Esophagus (tissue), 2 donors: ENCODE results near the gene ANO3. TPM values are rescaled to one million over a fixed set of nuclear protein-coding genes. Genes with fewer than 3 reads are reported as not detected.

Source experiments
- H3K27ac ChIP-seq, 2 donors: one replicate each; pipeline ENCODE4 v1.5.1; 2013; ENCODE audit warnings: low read depth in 2 of 2, mild to moderate bottlenecking in 2 of 2, inconsistent platforms in 1 of 2, low read length in 1 of 2, moderate library complexity in 1 of 2
- H3K27me3 ChIP-seq, 2 donors: one replicate each; pipeline ENCODE4 v1.6.1; 2013; ENCODE audit warnings: low read length in 2 of 2, control low read depth in 1 of 2, mild to moderate bottlenecking in 1 of 2; ENCODE audit not compliant: insufficient read depth in 2 of 2, control insufficient read depth in 1 of 2
- H3K36me3 ChIP-seq, 2 donors: one replicate each; pipeline ENCODE4 v1.6.1; 2013; ENCODE audit warnings: low read length in 1 of 2; ENCODE audit not compliant: control insufficient read depth in 2 of 2, insufficient read depth in 2 of 2
- H3K4me1 ChIP-seq, 2 donors: one replicate each; pipeline ENCODE4 v1.6.1; 2013; ENCODE audit warnings: low read length in 1 of 2; ENCODE audit not compliant: control insufficient read depth in 2 of 2, insufficient read depth in 2 of 2
- H3K4me3 ChIP-seq, 2 donors: one replicate each; pipeline ENCODE4 v1.5.1; 2013; ENCODE audit warnings: low read length in 2 of 2, mild to moderate bottlenecking in 2 of 2, low read depth in 1 of 2, moderate library complexity in 1 of 2
- H3K9me3 ChIP-seq, 2 donors: one replicate each; pipeline ENCODE4 v1.6.1; 2013; ENCODE audit warnings: mild to moderate bottlenecking in 2 of 2, low read depth in 1 of 2, low read length in 1 of 2, moderate library complexity in 1 of 2; ENCODE audit not compliant: control insufficient read depth in 2 of 2, insufficient read depth in 1 of 2
- WGBS, 2 donors: extraction: QIAGEN DNeasy Blood & Tissue Kit; methylation state at CpG; one replicate each; pipeline ENCODE4 v1.1.7; 2013; 5-methylcytosine and 5-hydroxymethylcytosine counted together
- polyA plus RNA-seq, 2 donors: library from polyadenylated mRNA; stranded (reverse); fragments of 200-250 nt; gene quantifications; one replicate each; pipeline ENCODE4 v1.2.3, GENCODE V29; 2013
- donor health status: healthy with polysubstance abuse.
- donor health status: Bipolar disorder and iron deficiency.

Gene ANO3
- polyA plus RNA-seq, 2 donors: 0.01 TPM; not detected in 1

GRCh38 chr11:26553182-26553581 lies 221.3 kb downstream of the ANO3 start:
- no peaks in the 10 kb centered on the region for H3K9me3 ChIP-seq
- H3K27me3 ChIP-seq: no peaks in the 10 kb centered on the region
- H3K4me1 ChIP-seq: no peaks in the 10 kb centered on the region
- no peak overlapping the region for H3K27ac ChIP-seq
- H3K36me3 ChIP-seq: no peaks in the 10 kb centered on the region
- WGBS, 2 donors: 69% methylated on average over 2 of the region's 2 CpGs
- no peak overlapping the region for H3K4me3 ChIP-seq

GRCh38 chr11:26554455-26554854 lies 222.5 kb downstream of the ANO3 start:
- H3K4me1 ChIP-seq: no peaks in the 10 kb centered on the region
- no peak overlapping the region for H3K27ac ChIP-seq
- no peaks in the 10 kb centered on the region for H3K36me3 ChIP-seq
- 77 to 85% methylated on average over 5 of the region's 5 CpGs for WGBS, 2 donors
- no peaks in the 10 kb centered on the region for H3K9me3 ChIP-seq
- H3K27me3 ChIP-seq: no peaks in the 10 kb centered on the region
- H3K4me3 ChIP-seq: no peak overlapping the region

DNA sequence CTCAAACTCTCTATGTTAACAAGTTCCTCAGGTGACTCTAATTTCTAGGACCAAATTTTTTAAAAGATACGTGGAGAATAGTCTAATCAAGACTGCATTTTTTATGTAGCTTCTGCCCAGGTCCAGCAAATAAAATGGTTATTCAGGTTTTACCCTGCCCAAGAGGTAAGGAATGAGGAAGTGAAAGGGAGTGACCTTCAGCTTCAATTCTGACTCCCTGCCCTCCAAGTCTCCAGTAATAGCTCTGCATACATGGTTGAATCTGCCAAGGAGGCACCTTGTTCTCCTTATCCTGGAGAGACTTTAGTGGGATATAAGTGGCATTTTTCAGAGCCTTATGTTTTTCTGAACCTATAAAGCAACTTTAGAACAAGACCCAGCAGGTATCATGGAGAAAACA lies 224.7 kb downstream of the ANO3 start:
- 66 to 79% methylated on average over 1 of the region's 1 CpG for WGBS, 2 donors

GRCh38 chr11:26557666-26558065 lies 225.7 kb downstream of the ANO3 start:
- Histone ChIP-seq H3K27me3 (no peaks in the 10 kb centered on the region), H3K4me1 (no peaks in the 10 kb centered on the region), H3K36me3 (no peaks in the 10 kb centered on the region), H3K27ac (no peak overlapping the region), H3K4me3 (no peak overlapping the region), H3K9me3 (no peaks in the 10 kb centered on the region)
- 56% methylated on average over 3 of the region's 3 CpGs for WGBS, 2 donors

More for the DNA sequence above, 224.7 kb downstream of the ANO3 start:
- Histone ChIP-seq H3K27me3 (no peaks in the 10 kb centered on the region), H3K4me1 (no peaks in the 10 kb centered on the region), H3K27ac (no peak overlapping the region), H3K36me3 (no peaks in the 10 kb centered on the region), H3K4me3 (no peak overlapping the region), H3K9me3 (no peaks in the 10 kb centered on the region)

DNA sequence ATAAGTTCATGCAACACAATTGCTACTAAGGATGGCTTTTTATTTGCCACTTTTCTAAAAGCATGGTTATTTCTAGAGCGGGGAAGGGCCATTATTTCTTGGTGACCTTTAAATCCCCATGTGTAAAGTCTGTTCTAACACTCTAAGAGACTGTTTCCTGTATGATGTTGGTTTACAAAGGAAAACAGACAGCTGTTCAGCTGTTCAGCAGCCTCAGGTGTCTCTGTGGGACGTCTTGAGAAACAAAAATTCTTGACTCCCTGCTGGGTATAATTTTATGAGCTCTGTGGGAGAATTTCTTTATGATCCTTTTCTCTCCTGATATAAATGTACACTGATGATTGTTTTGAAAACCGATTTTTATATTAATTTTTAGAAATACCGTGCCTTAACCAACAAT lies 226.3 kb downstream of the ANO3 start:
- H3K27me3 ChIP-seq: no peaks in the 10 kb centered on the region
- H3K27ac ChIP-seq: no peak overlapping the region
- no peak overlapping the region for H3K4me3 ChIP-seq
- 61 to 69% methylated on average over 4 of the region's 4 CpGs for WGBS, 2 donors
- no peaks in the 10 kb centered on the region for H3K36me3 ChIP-seq
- no peaks in the 10 kb centered on the region for H3K9me3 ChIP-seq
- H3K4me1 ChIP-seq: no peaks in the 10 kb centered on the region

DNA sequence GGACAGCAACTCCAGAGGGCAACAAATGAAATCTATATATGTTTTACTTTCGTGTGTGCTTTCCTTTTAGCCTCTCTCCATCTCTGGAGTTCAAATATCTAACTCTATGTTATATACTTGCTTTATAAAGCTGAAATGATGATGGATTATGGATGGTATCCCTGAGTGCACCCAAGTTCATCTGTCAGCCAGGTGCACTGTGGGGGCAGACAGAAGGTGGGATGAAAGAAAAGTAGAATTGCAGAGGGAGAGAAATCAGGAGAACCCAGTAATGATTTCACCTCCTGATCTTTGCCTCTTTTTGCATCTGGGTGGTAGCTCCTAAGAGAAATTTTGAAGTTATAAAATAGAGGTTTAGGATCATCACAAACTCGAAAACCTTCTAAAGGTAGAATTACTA lies 237.7 kb downstream of the ANO3 start:
- Histone ChIP-seq H3K27me3 (no peaks in the 10 kb centered on the region), H3K4me1 (no peaks in the 10 kb centered on the region), H3K27ac (no peak overlapping the region), H3K4me3 (no peak overlapping the region), H3K36me3 (no peaks in the 10 kb centered on the region), H3K9me3 (no peaks in the 10 kb centered on the region)
- WGBS, 2 donors: 68 to 77% methylated on average over 2 of the region's 2 CpGs

DNA sequence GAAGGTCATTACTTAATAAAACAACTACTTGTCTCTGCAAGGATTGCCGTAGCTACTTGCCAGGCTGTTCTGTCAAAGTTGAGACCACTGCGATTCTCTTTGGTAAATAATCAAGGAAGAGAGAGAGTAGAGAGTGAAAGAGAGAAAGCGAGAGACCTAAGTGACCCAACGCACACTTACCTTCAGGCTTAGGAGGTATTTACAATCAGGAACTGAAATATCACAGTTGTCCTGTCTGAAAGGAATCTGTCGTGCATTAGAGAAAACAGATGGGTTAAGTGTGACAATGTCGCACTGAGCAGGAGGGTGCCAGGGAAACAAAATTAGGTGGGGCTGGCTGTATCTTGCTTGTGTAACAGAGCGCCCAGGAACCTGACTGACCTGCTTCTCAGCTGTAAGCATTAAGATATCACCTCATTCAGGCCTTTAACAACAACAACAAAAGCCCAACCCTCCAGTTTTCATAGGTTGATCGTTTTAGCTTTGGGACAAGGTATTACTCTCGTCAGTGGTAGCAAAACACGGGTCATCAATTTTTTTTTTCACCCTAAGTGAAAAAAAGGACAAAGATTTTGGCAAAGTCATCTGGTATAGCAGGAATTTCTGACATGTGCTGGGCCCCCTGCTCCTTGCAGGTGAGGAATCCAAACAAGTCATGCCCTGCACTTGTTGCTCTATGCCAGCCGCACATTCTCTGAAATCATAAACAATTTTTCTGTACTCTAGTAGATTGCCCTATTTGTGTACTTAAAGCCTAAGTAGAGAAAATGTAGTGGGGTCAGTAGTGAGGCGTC lies 240.1 kb downstream of the ANO3 start, which contains the start of gene MUC15:
Gene MUC15, minus strand, starts transcription at position 403 of the 794 bp plus-strand sequence. CDS start 5,169 bp downstream, outside the sequence.
- Histone ChIP-seq H3K27ac (peak within 1 kb of the TSS; percentile 80 to 83), H3K27me3 (no peaks in the 10 kb centered on the region), H3K9me3 (no peaks in the 10 kb centered on the region), H3K4me3 (peak within 1 kb of the TSS in 1 of 2 donors; percentile 59), H3K36me3 (no peaks in the 10 kb centered on the region), H3K4me1 (no peaks in the 10 kb centered on the region)
- WGBS, 2 donors: 43 to 45% methylated on average over 12 of the region's 12 CpGs

DNA sequence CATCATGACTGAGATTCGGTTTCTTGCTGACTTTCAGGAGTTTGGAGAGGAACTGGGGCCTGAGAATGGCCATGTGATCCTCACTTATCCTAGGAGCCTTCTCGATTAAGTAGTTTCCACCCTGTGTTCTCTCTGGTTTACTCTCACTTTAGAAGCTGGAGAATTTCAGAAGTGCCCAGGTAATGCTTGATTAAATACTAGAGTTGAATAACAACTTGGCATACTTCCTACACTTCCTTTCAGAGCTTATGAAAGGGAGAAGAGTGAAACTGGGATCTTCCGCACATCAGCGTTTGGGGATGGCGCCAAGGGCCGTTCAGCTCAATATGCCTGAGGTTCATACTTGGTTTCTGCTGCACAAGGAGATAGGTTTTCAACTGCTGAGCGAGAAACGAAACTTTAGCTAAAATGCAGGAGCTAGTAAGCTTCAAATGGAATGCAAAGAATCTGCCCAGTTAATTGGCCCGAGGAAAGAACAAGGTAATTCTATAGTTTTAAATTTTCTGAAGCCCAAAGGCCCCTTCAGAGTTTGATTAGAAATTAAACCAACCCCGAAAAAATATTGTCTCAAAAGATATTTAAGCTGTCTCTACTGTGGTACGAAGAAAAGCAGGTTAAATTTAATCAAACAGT lies 241.0 kb downstream of the ANO3 start:
- peak overlapping the region; percentile 80 to 83 for H3K27ac ChIP-seq
- H3K36me3 ChIP-seq: no peaks in the 10 kb centered on the region
- 48 to 57% methylated on average over 11 of the region's 11 CpGs for WGBS, 2 donors
- H3K4me3 ChIP-seq: peak overlapping the region in 1 of 2 donors; percentile 59
- H3K27me3 ChIP-seq: no peaks in the 10 kb centered on the region
- H3K4me1 ChIP-seq: no peaks in the 10 kb centered on the region
- no peaks in the 10 kb centered on the region for H3K9me3 ChIP-seq

GRCh38 chr11:26573896-26574295 lies 242.0 kb downstream of the ANO3 start:
- Histone ChIP-seq H3K27ac (no peak overlapping the region), H3K4me3 (no peak overlapping the region), H3K27me3 (no peaks in the 10 kb centered on the region), H3K36me3 (no peaks in the 10 kb centered on the region), H3K9me3 (no peaks in the 10 kb centered on the region), H3K4me1 (no peaks in the 10 kb centered on the region)
- WGBS, 2 donors: 73 to 74% methylated on average over 2 of the region's 2 CpGs
